Cerebellar cortex (tissue), 1 donor: Measurements from ENCODE around the gene AEN.
A peak's percentile ranks its signal among the peaks of the same experiment; 100 is the strongest.

ENCODE experiments used
- DNase-seq: peaks from one replicate; pipeline ENCODE4 v3.0.0-alpha.2; 2015; ENCODE audit warnings: low spot score

Gene AEN

GRCh38 chr15:88613074-88613944, 7.8 kb upstream of the AEN start:
- DNase-seq, result peak; percentile 57

- DNase-seq, result peak; percentile 48
Measured at GRCh38 chr15:88615303-88616107, 5.6 kb upstream of the AEN start.

GRCh38 chr15:88616240-88616639, 4.9 kb upstream of the AEN start:
- DNase-seq, result no peak

- DNase-seq, result no peak
Measured at GRCh38 chr15:88617031-88617722, 4.0 kb upstream of the AEN start.

GRCh38 chr15:88617790-88618189, 3.4 kb upstream of the AEN start:
- DNase-seq, result no peak

- no peak for DNase-seq
Measured at GRCh38 chr15:88618686-88619085, 2.5 kb upstream of the AEN start.

- DNase-seq, result no peak
Measured at GRCh38 chr15:88619796-88620195, 1.3 kb upstream of the AEN start.

- DNase-seq, result no peak
Measured at GRCh38 chr15:88621789-88622604, 857 bp downstream of the AEN start.

- no peak for DNase-seq
Measured at GRCh38 chr15:88622605-88622975, 1.4 kb downstream of the AEN start.

- no peak for DNase-seq
Measured at GRCh38 chr15:88623061-88623460, 1.9 kb downstream of the AEN start.

GRCh38 chr15:88623632-88624031, 2.5 kb downstream of the AEN start:
- DNase-seq, result no peak

GRCh38 chr15:88624156-88624970, 3.2 kb downstream of the AEN start:
- DNase-seq, result no peak

GRCh38 chr15:88624971-88625490, 3.9 kb downstream of the AEN start:
- no peak for DNase-seq

- DNase-seq, result no peak
Measured at GRCh38 chr15:88625943-88626741, 5.0 kb downstream of the AEN start.

GRCh38 chr15:88627463-88627862, 6.3 kb downstream of the AEN start:
- no peak for DNase-seq

- DNase-seq, result no peak
Measured at GRCh38 chr15:88628018-88628654, 7.0 kb downstream of the AEN start.

GRCh38 chr15:88629071-88629470, 7.9 kb downstream of the AEN start:
- DNase-seq, result no peak

- no peak for DNase-seq
Measured at GRCh38 chr15:88630141-88630721, 9.1 kb downstream of the AEN start.
